IMR-90 (cell line): ENCODE results near the gene ADH1C. TPM values are rescaled to one million over a fixed set of nuclear protein-coding genes. Genes with fewer than 3 reads are reported as not detected.

Experiments used
- ATAC-seq: fragments of 200-7000 bp; cut with Tn5 transposase; 2 replicates; pipeline ENCODE4 v1.9.1; 2020; ENCODE audit warnings: low read depth, mild to moderate bottlenecking, moderate library complexity
- BruUV-seq: library from RNA; stranded (reverse); fragments of 400-500 nt; replicated peaks from 2 replicates; lab custom pipeline; 2021; lab: Mats Ljungman, UMichigan
- CTCF ChIA-PET: fragments of 300-600 bp; formaldehyde crosslinking; extraction: SDS; loops from one replicate; lab custom pipeline; 2021; ENCODE audit warnings: antibody characterized with exemption; lab: Yijun Ruan, JAX
- POLR2A ChIA-PET: fragments of 300-600 bp; sonication (Branson Sonifier 250); formaldehyde crosslinking; loops from one replicate; lab custom pipeline; 2022; ENCODE audit warnings: antibody characterized with exemption; ENCODE audit not compliant: unreplicated experiment; lab: Charles Lee
- DNase-seq: peaks from one replicate; pipeline ENCODE4 v3.0.0; 2013
- H2AFZ ChIP-seq: replicated peaks from 2 replicates; pipeline ENCODE3; 2013; ENCODE audit warnings: low read length, mild to moderate bottlenecking; ENCODE audit not compliant: poor library complexity
- H2AK5ac ChIP-seq: 2 replicates; pipeline ENCODE4 v1.6.1; 2013; ENCODE audit warnings: low read depth, low read length, inconsistent platforms
- H2AK9ac ChIP-seq: replicated peaks from 2 replicates; pipeline ENCODE3; 2013; ENCODE audit warnings: mild to moderate bottlenecking, low read depth, low read length, moderate library complexity; ENCODE audit not compliant: poor library complexity
- H2BK120ac ChIP-seq: 2 replicates; pipeline ENCODE4 v1.6.1; 2013; ENCODE audit warnings: low read depth, low read length, inconsistent platforms
- H2BK15ac ChIP-seq: 3 replicates; pipeline ENCODE4 v1.6.1; 2013; ENCODE audit warnings: low read depth, low read length, inconsistent platforms
- H2BK20ac ChIP-seq: 2 replicates; pipeline ENCODE4 v1.6.1; 2013; ENCODE audit warnings: low read depth, mild to moderate bottlenecking, inconsistent platforms, low read length, moderate library complexity
- H2BK5ac ChIP-seq: 2 replicates; pipeline ENCODE4 v1.6.1; 2013; ENCODE audit warnings: mild to moderate bottlenecking, low read depth, low read length, inconsistent platforms; ENCODE audit not compliant: poor library complexity, severe bottlenecking
- H3K14ac ChIP-seq: replicated peaks from 2 replicates; pipeline ENCODE4 v1.6.1; 2013; ENCODE audit warnings: low read depth, low read length, inconsistent platforms
- H3K18ac ChIP-seq: 2 replicates; pipeline ENCODE4 v1.6.1; 2013; ENCODE audit warnings: low read depth, low read length, control low read depth
- H3K23ac ChIP-seq: 2 replicates; pipeline ENCODE4 v1.6.1; 2013; ENCODE audit warnings: low read depth, low read length, inconsistent platforms
- H3K27ac ChIP-seq: 2 replicates; pipeline ENCODE4 v1.5.1; 2013; ENCODE audit warnings: mild to moderate bottlenecking, control low read depth, low read length; ENCODE audit not compliant: insufficient read depth
- H3K27me3 ChIP-seq: 2 replicates; pipeline ENCODE4 v1.6.1; 2013; ENCODE audit warnings: low read length; ENCODE audit not compliant: control insufficient read depth, insufficient read depth
- H3K36me3 ChIP-seq: 2 replicates; pipeline ENCODE4 v1.6.1; 2013; ENCODE audit warnings: low read length, mixed read lengths; ENCODE audit not compliant: control insufficient read depth, insufficient read depth
- H3K4ac ChIP-seq: 2 replicates; pipeline ENCODE4 v1.6.1; 2013; ENCODE audit warnings: low read depth, low read length, inconsistent platforms
- H3K4me1 ChIP-seq: 2 replicates; pipeline ENCODE4 v1.6.1; 2013; ENCODE audit warnings: low read length, mixed read lengths; ENCODE audit not compliant: control insufficient read depth, insufficient read depth
- H3K4me2 ChIP-seq: 2 replicates; pipeline ENCODE4 v1.6.1; 2013; ENCODE audit warnings: low read depth, mild to moderate bottlenecking, control low read depth, low read length, moderate library complexity
- H3K4me3 ChIP-seq: 2 replicates; pipeline ENCODE4 v1.5.1; 2013; ENCODE audit warnings: low read depth, mild to moderate bottlenecking, control low read depth, low read length, moderate library complexity; ENCODE audit not compliant: insufficient read depth
- H3K56ac ChIP-seq: 2 replicates; pipeline ENCODE4 v1.6.1; 2013; ENCODE audit warnings: low read length, inconsistent platforms; ENCODE audit not compliant: insufficient read depth; ENCODE audit errors: extremely low read depth
- H3K79me1 ChIP-seq, 2 experiments: 2 replicates each; pipeline ENCODE4 v1.6.1; 2013; ENCODE audit warnings: low read length in 2 of 2, inconsistent platforms in 1 of 2, low read depth in 1 of 2
- H3K9ac ChIP-seq: 2 replicates; pipeline ENCODE4 v1.6.1; 2013; ENCODE audit warnings: low read depth, low read length, control low read depth
- H3K9me1 ChIP-seq: 2 replicates; pipeline ENCODE4 v1.6.1; 2013; ENCODE audit warnings: low read length, inconsistent platforms; ENCODE audit not compliant: insufficient read depth
- H3K9me3 ChIP-seq: 2 replicates; pipeline ENCODE4 v1.6.1; 2013; ENCODE audit warnings: low read length; ENCODE audit not compliant: control insufficient read depth, insufficient read depth
- H4K20me1 ChIP-seq: 2 replicates; pipeline ENCODE4 v1.6.1; 2013; ENCODE audit warnings: low read length, inconsistent platforms; ENCODE audit not compliant: insufficient read depth
- H4K5ac ChIP-seq: 2 replicates; pipeline ENCODE4 v1.6.1; 2013; ENCODE audit warnings: mild to moderate bottlenecking, low read depth, low read length, control low read depth
- H4K8ac ChIP-seq, 2 experiments: 2 replicates each; pipeline ENCODE4 v1.6.1; 2013; ENCODE audit warnings: low read depth in 2 of 2, low read length in 2 of 2, control low read depth in 1 of 2, inconsistent platforms in 1 of 2
- H4K91ac ChIP-seq: 2 replicates; pipeline ENCODE4 v1.6.1; 2013; ENCODE audit warnings: low read depth, low read length, inconsistent platforms; ENCODE audit not compliant: insufficient read depth
- CEBPB ChIP-seq: IDR thresholded peaks from 2 replicates; pipeline ENCODE4 v1.6.1; 2012; ENCODE audit warnings: low read depth, low read length, improper control_type of control experiment
- USF2 ChIP-seq: fragments of 150-350 bp; IDR thresholded peaks from 2 replicates; pipeline ENCODE4 v1.6.1; 2017; ENCODE audit warnings: mild to moderate bottlenecking, antibody characterized with exemption, low read length, low read depth
- WGBS, 2 experiments: methylation state at CpG; one replicate each; pipeline versions ENCODE4 v1.1.5 to v1.1.7; 2013; ENCODE audit warnings: missing lambda C conversion rate in 2 of 2; ENCODE audit not compliant: insufficient read length in 1 of 2; ENCODE audit errors: extremely low coverage in 2 of 2; 5-methylcytosine and 5-hydroxymethylcytosine counted together
- dilution Hi-C: fragments of 300-500 bp; cut with HindIII; formaldehyde crosslinking; loops from one replicate; pipeline ENCODE4 v1.14.3; 2018; ENCODE audit warnings: low sequenced_read_pairs; ENCODE audit not compliant: unreplicated experiment
- in situ Hi-C: fragments of 300-500 bp; cut with MboI; formaldehyde crosslinking; loops from 3 replicates; pipeline ENCODE4 v1.14.3; 2019; ENCODE audit warnings: low sequenced_read_pairs, inconsistent platforms, mixed read lengths
- intact Hi-C: fragments of 100-400 bp; cut with micrococcal nuclease; formaldehyde crosslinking; loops from 2 replicates; pipeline ENCODE4 v1.10.0; 2022
- polyA plus RNA-seq, 3 experiments: library from polyadenylated mRNA; depleted of rRNA; stranded (reverse); fragments of >200 nt; gene quantifications; 2 replicates each; pipeline ENCODE4 v1.2.3, GENCODE V29; 2012; ENCODE audit warnings: low replicate concordance in 1 of 3
- total RNA-seq: library from RNA; depleted of rRNA; stranded (reverse); fragments of >200 nt; gene quantifications from 2 replicates; pipeline ENCODE4 v1.2.3, GENCODE V29; 2012

Gene ADH1C
- total and polyA plus RNA-seq, 2 of the 4 experiments (the other 2 are of a cell fraction), result 0.26 TPM; not detected in 1

DNA sequence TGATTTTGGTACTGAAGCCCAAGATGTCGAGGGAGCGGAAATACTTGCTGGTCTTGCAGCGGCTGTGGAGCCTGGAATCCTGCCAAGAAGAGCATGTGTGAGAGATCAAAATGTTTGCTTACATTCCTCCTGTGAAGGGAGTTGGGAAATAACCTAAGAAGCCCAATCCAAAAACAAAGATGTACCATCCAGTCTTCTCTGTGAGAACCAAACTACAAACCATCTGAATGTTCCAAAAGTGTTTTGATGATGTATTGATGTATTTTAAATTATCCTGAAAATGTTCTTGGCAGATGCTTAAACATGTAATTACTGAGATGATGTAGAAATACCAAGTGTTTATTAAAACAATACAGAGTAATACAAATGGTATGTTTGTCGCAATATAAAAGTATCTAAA, 51.6 kb downstream of the ADH1C start:
- in situ Hi-C loops (no loop called here), dilution Hi-C loops (no loop called here), intact Hi-C loops (loop anchor here (2.0 kb wide), 2 partner anchors 98 to 104 kb away; no protein-coding TSS in a partner anchor)
- no peak overlapping the region for H3K56ac ChIP-seq
- no peaks in the 10 kb centered on the region for H3K79me1 ChIP-seq
- H3K4ac ChIP-seq, result no peak overlapping the region; the same call in 1 of the 2 replicates
- no peak overlapping the region for H4K8ac ChIP-seq
- WGBS, 2 experiments, result no CpG with 5 or more reads among the region's 4 CpGs
- peak overlapping the region; percentile 92 for H2BK5ac ChIP-seq
- H3K9ac ChIP-seq, result no peak overlapping the region
- no peak overlapping the region for H3K14ac ChIP-seq
- H3K36me3 ChIP-seq, result no peaks in the 10 kb centered on the region
- H2BK15ac ChIP-seq, result no peak overlapping the region
- no peaks in the 10 kb centered on the region for H3K9me1 ChIP-seq
- H2AFZ ChIP-seq, result no peak overlapping the region
- no peak overlapping the region for H3K18ac ChIP-seq
- H2BK20ac ChIP-seq, result 0 out of 2 replicates have a peak overlapping the region, but pooled peaks have one; percentile 14
- peak overlapping the region; percentile 99; the same call in 1 of the 2 replicates for H3K27ac ChIP-seq
- ATAC-seq (peak; percentile 87), DNase-seq (peak; percentile 97)
- no peak overlapping the region for H4K91ac ChIP-seq
- no peak overlapping the region for H3K23ac ChIP-seq
- no peaks in the 10 kb centered on the region for H3K9me3 ChIP-seq
- no peaks in the 10 kb centered on the region for H3K27me3 ChIP-seq
- no peak overlapping the region for H4K5ac ChIP-seq
- H3K4me3 ChIP-seq, result no peak overlapping the region
- TF ChIP-seq USF2, result no peak
- peak; percentile 86 for TF ChIP-seq CEBPB
- H2BK120ac ChIP-seq, result no peak overlapping the region; the same call in 1 of the 2 replicates
- CTCF ChIA-PET, result no interaction called here
- BruUV-seq, result no TSS peak
- H3K4me1 ChIP-seq, result peaks cover 5% of the 10 kb centered on the region
- POLR2A ChIA-PET, result no interaction called here
- no peak overlapping the region for H3K4me2 ChIP-seq
- no peak overlapping the region for H2AK9ac ChIP-seq
- H4K20me1 ChIP-seq, result no peaks in the 10 kb centered on the region
- H2AK5ac ChIP-seq, result no peak overlapping the region
